GM04503 (cell line): ENCODE data around the gene NCDN.

ENCODE experiments used
- DNase-seq: peaks from one replicate; pipeline ENCODE4 v3.0.0-alpha.2; 2012; ENCODE audit warnings: low read depth

Gene NCDN

GRCh38 chr1:35590476-35591040, 33.0 kb downstream of the NCDN start:
- DNase-seq = no peak

GRCh38 chr1:35591211-35591610, 33.6 kb downstream of the NCDN start:
- DNase-seq = no peak

- DNase-seq = no peak
These were observed 35.6 kb downstream of the NCDN start for GRCh38 chr1:35592991-35593769.

- no peak for DNase-seq
These were observed 36.6 kb downstream of the NCDN start for GRCh38 chr1:35594005-35594760.

- DNase-seq = no peak
These were observed 38.1 kb downstream of the NCDN start for GRCh38 chr1:35595684-35596083.

- DNase-seq = no peak
These were observed 40.3 kb downstream of the NCDN start for GRCh38 chr1:35597870-35598269.

GRCh38 chr1:35598895-35599294, 41.3 kb downstream of the NCDN start:
- DNase-seq = no peak

- no peak for DNase-seq
These were observed 41.8 kb downstream of the NCDN start for GRCh38 chr1:35599411-35599810.

GRCh38 chr1:35600593-35600992, 43.0 kb downstream of the NCDN start:
- no peak for DNase-seq

GRCh38 chr1:35603468-35603867, 45.9 kb downstream of the NCDN start:
- no peak for DNase-seq

GRCh38 chr1:35603941-35604340, 46.3 kb downstream of the NCDN start:
- DNase-seq = no peak

- DNase-seq = no peak
These were observed 47.7 kb downstream of the NCDN start for GRCh38 chr1:35605071-35605866.

- peak; percentile 18 for DNase-seq
These were observed 48.2 kb downstream of the NCDN start for GRCh38 chr1:35605867-35606182.

GRCh38 chr1:35611655-35612054, 54.1 kb downstream of the NCDN start:
- no peak for DNase-seq

- no peak for DNase-seq
These were observed 57.8 kb downstream of the NCDN start for GRCh38 chr1:35615440-35615839.
